Right lobe of liver (tissue), 4 donors: ENCODE data around the gene AOAH.

ENCODE experiments used
- POLR2A ChIP-seq: fragments of 450-650 bp; IDR thresholded peaks from one replicate; pipeline ENCODE4 v1.6.1; 2017; ENCODE audit warnings: antibody characterized with exemption, mild to moderate bottlenecking
- TF ChIP-seq, protein P1 (sequence below), 4 donors: fragments of 200-600 bp in 3 of 4; fragments of 450-650 bp in 1 of 4; IDR thresholded peaks; one replicate each; pipeline versions ENCODE4 v1.5.1 to v1.8.0; 2016 to 2022; ENCODE audit warnings: antibody characterized with exemption in 4 of 4, mild to moderate bottlenecking in 2 of 4
- donor health status: DM: no; HTN: no; CAD: no.
- donor health status: DM: no; HTN: no; CAD: no.
- donor health status: DM: no; HTN: yes; CAD: no.

- TF ChIP-seq, protein P1, sequence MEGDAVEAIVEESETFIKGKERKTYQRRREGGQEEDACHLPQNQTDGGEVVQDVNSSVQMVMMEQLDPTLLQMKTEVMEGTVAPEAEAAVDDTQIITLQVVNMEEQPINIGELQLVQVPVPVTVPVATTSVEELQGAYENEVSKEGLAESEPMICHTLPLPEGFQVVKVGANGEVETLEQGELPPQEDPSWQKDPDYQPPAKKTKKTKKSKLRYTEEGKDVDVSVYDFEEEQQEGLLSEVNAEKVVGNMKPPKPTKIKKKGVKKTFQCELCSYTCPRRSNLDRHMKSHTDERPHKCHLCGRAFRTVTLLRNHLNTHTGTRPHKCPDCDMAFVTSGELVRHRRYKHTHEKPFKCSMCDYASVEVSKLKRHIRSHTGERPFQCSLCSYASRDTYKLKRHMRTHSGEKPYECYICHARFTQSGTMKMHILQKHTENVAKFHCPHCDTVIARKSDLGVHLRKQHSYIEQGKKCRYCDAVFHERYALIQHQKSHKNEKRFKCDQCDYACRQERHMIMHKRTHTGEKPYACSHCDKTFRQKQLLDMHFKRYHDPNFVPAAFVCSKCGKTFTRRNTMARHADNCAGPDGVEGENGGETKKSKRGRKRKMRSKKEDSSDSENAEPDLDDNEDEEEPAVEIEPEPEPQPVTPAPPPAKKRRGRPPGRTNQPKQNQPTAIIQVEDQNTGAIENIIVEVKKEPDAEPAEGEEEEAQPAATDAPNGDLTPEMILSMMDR (IDR thresholded peaks at IDR 0.05), result no peak
- no peak for TF ChIP-seq POLR2A
These were observed 89.2 kb downstream of the AOAH start for GRCh38 chr7:36635091-36635490.
